ENCODE measurements around the gene SEH1L.

SEH1L gene

DNA sequence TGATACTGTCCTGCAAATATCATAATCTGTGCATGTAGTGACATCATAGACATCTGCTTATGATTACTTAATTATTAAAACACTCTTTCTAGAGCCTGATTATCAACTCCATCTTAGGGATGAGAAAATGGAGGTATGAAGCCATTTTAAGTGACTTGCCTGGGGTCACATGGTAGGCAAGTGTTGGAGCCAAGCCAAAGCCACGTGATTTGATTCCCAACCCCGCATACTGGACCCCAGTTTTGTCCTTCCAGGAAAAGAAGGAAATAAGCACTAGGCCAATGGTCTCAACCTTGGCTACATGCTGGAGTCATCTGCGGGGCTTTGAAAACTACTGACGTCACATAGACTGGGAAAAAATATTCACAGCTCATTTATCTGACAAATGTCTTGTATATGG, 19.6 kb upstream of the SEH1L start:
- Histone ChIP-seq H3K27me3 (ENCODE audit: control insufficient read depth, insufficient read depth, low read length) (no peaks in the 10 kb centered on the region), H3K4me1 (ENCODE audit: control insufficient read depth, insufficient read depth, low read length) (no peaks in the 10 kb centered on the region), H3K27ac (ENCODE audit: low read depth, low read length) (no peak overlapping the region), H3K36me3 (ENCODE audit: control insufficient read depth, insufficient read depth, low read length) (no peaks in the 10 kb centered on the region), H3K4me3 (ENCODE audit: low read length) (no peak overlapping the region), H3K9ac (ENCODE audit: low read length) (no peak overlapping the region)

DNA sequence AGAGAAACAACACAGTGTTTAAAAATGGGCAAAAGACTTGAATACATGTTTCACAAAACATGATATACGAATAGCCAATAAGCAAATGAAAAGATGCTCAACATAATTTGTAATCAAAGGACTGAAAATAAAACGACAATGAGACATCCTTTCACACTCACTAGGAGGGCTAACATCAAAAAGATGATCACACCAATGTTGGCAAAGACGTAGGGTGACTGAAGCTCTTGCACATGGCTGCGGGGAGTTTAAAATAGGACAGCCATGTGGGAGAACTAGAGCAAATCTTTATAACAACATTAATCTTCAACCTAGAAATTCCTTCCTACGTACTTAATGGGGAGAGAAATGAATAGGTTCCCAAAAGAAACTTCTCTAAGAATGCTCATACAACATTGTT, 19.2 kb upstream of the SEH1L start:
- H3K4me1 ChIP-seq (ENCODE audit: control insufficient read depth, insufficient read depth, low read length), result no peaks in the 10 kb centered on the region
- H3K27ac ChIP-seq (ENCODE audit: low read depth, low read length), result no peak overlapping the region
- no peaks in the 10 kb centered on the region for H3K27me3 ChIP-seq (ENCODE audit: control insufficient read depth, insufficient read depth, low read length)
- H3K4me3 ChIP-seq (ENCODE audit: low read length), result no peak overlapping the region
- H3K36me3 ChIP-seq (ENCODE audit: control insufficient read depth, insufficient read depth, low read length), result no peaks in the 10 kb centered on the region
- H3K9ac ChIP-seq (ENCODE audit: low read length), result no peak overlapping the region

- H3K36me3 ChIP-seq (ENCODE audit: control insufficient read depth, insufficient read depth, low read length), result no peaks in the 10 kb centered on the region
Measured at GRCh38 chr18:12929477-12930083, 18.2 kb upstream of the SEH1L start.

GRCh38 chr18:12930376-12930775, 17.4 kb upstream of the SEH1L start:
- no peak overlapping the region for H3K27ac ChIP-seq (ENCODE audit: low read depth, low read length)
- H3K9ac ChIP-seq (ENCODE audit: low read length), result no peak overlapping the region
- H3K4me3 ChIP-seq (ENCODE audit: low read length), result no peak overlapping the region
- H3K27me3 ChIP-seq (ENCODE audit: control insufficient read depth, insufficient read depth, low read length), result no peaks in the 10 kb centered on the region
- H3K36me3 ChIP-seq (ENCODE audit: control insufficient read depth, insufficient read depth, low read length), result no peaks in the 10 kb centered on the region
- H3K4me1 ChIP-seq (ENCODE audit: control insufficient read depth, insufficient read depth, low read length), result no peaks in the 10 kb centered on the region

More at GRCh38 chr18:12929477-12930083, 18.2 kb upstream of the SEH1L start:
- Histone ChIP-seq H3K27ac (ENCODE audit: low read depth, low read length) (no peak overlapping the region), H3K4me1 (ENCODE audit: control insufficient read depth, insufficient read depth, low read length) (no peaks in the 10 kb centered on the region), H3K4me3 (ENCODE audit: low read length) (no peak overlapping the region), H3K9ac (ENCODE audit: low read length) (no peak overlapping the region), H3K27me3 (ENCODE audit: control insufficient read depth, insufficient read depth, low read length) (no peaks in the 10 kb centered on the region)

DNA sequence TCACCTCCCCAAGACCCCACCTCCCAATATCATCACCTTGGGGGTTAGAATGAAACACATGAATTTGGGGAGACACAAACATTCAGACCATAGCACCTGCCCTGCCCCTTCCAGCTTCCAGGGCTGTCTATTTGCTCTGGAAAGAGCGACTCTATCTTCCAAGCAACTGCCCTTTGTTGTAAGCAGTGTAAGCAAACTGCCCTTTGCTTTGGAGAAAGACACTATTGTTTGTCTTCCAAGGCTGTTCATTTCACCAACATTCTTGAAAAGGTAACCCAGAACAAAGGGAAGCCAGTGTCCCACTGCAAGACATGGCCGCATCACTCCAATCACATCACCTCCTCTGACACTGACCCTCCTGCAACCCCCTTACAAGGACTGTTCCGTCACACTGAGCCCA, 16.9 kb upstream of the SEH1L start:
- no peaks in the 10 kb centered on the region for H3K27me3 ChIP-seq (ENCODE audit: control insufficient read depth, insufficient read depth, low read length)

DNA sequence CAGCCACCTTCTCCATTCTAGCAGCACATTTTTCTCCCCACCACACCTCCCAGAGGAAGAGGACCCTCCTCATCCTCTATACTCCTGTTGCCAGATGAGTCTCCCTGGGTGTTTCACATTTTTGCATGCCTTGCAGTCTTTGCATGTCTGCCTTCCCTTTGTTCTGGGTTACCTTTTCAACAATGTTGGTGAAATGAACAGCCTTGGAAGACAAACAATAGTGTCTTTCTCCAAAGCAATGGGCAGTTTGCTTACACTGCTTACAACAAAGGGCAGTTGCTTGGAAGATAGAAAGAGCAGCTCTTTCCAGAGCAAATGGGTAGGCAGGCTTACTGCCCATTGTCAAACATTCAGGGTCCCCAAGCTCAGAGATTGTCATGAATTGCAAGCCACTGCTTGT, 14.5 kb upstream of the SEH1L start:
- H3K36me3 ChIP-seq (ENCODE audit: control insufficient read depth, insufficient read depth, low read length), result no peaks in the 10 kb centered on the region
- no peaks in the 10 kb centered on the region for H3K27me3 ChIP-seq (ENCODE audit: control insufficient read depth, insufficient read depth, low read length)
- H3K27ac ChIP-seq (ENCODE audit: low read depth, low read length), result no peak overlapping the region

More for the DNA sequence above, 16.9 kb upstream of the SEH1L start:
- H3K27ac ChIP-seq (ENCODE audit: low read depth, low read length), result no peak overlapping the region
- H3K36me3 ChIP-seq (ENCODE audit: control insufficient read depth, insufficient read depth, low read length), result no peaks in the 10 kb centered on the region
- no peaks in the 10 kb centered on the region for H3K4me1 ChIP-seq (ENCODE audit: control insufficient read depth, insufficient read depth, low read length)
- no peak overlapping the region for H3K9ac ChIP-seq (ENCODE audit: low read length)
- H3K4me3 ChIP-seq (ENCODE audit: low read length), result no peak overlapping the region

GRCh38 chr18:12934454-12935071, 13.2 kb upstream of the SEH1L start:
- H3K4me3 ChIP-seq (ENCODE audit: low read length), result no peak overlapping the region
- no peaks in the 10 kb centered on the region for H3K4me1 ChIP-seq (ENCODE audit: control insufficient read depth, insufficient read depth, low read length)
- no peak overlapping the region for H3K9ac ChIP-seq (ENCODE audit: low read length)
- H3K27ac ChIP-seq (ENCODE audit: low read depth, low read length), result no peak overlapping the region
- H3K27me3 ChIP-seq (ENCODE audit: control insufficient read depth, insufficient read depth, low read length), result no peaks in the 10 kb centered on the region
- H3K36me3 ChIP-seq (ENCODE audit: control insufficient read depth, insufficient read depth, low read length), result no peaks in the 10 kb centered on the region

More for the DNA sequence above, 14.5 kb upstream of the SEH1L start:
- no peak overlapping the region for H3K4me3 ChIP-seq (ENCODE audit: low read length)
- no peak overlapping the region for H3K9ac ChIP-seq (ENCODE audit: low read length)
- H3K4me1 ChIP-seq (ENCODE audit: control insufficient read depth, insufficient read depth, low read length), result no peaks in the 10 kb centered on the region

DNA sequence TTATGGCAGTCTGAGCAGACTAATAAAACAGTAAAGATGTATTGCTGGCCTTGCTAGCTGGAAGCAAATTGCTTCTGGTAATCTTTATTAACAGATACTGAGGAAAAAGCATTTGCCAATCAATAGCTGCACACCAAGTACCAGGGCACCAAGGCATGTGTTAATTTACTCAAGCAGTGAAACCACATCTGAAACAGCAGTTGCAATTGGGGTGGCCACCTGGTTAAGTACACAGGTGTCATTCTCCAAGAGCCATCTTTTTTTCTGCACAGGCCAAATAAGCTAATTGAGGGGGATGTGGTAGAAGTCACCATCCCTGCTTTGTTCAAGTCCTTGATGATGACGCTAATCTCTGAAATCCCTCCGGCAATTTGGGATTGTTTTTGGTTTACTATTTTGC, 8.6 kb upstream of the SEH1L start:
- Histone ChIP-seq H3K27me3 (ENCODE audit: control insufficient read depth, insufficient read depth, low read length) (no peaks in the 10 kb centered on the region), H3K27ac (ENCODE audit: low read depth, low read length) (no peak overlapping the region), H3K36me3 (ENCODE audit: control insufficient read depth, insufficient read depth, low read length) (no peaks in the 10 kb centered on the region), H3K4me1 (ENCODE audit: control insufficient read depth, insufficient read depth, low read length) (no peaks in the 10 kb centered on the region), H3K9ac (ENCODE audit: low read length) (no peak overlapping the region), H3K4me3 (ENCODE audit: low read length) (no peak overlapping the region)

DNA sequence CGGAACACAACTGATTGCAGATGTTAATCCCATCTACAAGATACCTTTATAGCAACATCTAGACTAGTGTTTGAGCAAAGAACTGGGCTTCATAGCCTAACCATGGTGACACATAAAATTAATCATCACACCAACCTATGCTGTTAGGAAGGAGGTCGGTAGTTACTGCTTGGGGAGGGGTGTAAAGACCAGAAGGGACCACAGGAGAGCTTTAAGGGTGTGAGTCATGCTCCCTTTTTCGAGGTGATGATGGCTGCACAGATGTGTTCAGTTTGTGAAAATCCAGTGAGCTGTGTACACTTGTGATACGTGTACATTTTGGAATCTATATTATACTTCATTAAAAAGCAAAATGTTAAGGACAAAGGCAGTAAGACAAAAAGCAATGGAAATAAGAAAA, 4.6 kb upstream of the SEH1L start:
- Histone ChIP-seq H3K27ac (ENCODE audit: low read depth, low read length) (no peak overlapping the region), H3K4me1 (ENCODE audit: control insufficient read depth, insufficient read depth, low read length) (peaks cover 6% of the 10 kb centered on the region), H3K9ac (ENCODE audit: low read length) (no peak overlapping the region), H3K4me3 (ENCODE audit: low read length) (no peak overlapping the region), H3K36me3 (ENCODE audit: control insufficient read depth, insufficient read depth, low read length) (no peaks in the 10 kb centered on the region), H3K27me3 (ENCODE audit: control insufficient read depth, insufficient read depth, low read length) (no peaks in the 10 kb centered on the region)

DNA sequence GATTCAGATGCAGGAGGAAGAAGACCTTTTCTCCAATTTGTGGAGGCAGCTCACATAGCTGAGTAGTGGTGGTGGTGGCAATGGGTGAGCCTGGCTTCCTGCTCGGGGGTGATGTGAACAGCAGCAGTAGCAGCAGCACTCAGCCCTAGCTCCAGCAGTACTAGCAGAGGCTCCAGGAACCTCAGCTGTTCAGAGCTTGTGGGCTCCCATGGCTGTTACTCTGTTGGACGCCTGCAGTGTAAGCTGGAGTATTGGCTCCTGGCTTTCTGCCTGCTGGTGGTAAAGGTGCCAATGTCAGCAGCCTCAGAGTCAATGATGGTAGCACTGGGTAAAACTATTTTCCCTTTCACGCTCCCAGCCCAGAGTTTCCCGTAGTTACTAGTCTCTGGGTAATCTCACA, 3.1 kb upstream of the SEH1L start:
- no peak overlapping the region for H3K9ac ChIP-seq (ENCODE audit: low read length)
- H3K27me3 ChIP-seq (ENCODE audit: control insufficient read depth, insufficient read depth, low read length), result no peaks in the 10 kb centered on the region
- no peak overlapping the region for H3K4me3 ChIP-seq (ENCODE audit: low read length)
- H3K4me1 ChIP-seq (ENCODE audit: control insufficient read depth, insufficient read depth, low read length), result peaks cover 6% of the 10 kb centered on the region
- H3K36me3 ChIP-seq (ENCODE audit: control insufficient read depth, insufficient read depth, low read length), result no peaks in the 10 kb centered on the region
- no peak overlapping the region for H3K27ac ChIP-seq (ENCODE audit: low read depth, low read length)

DNA sequence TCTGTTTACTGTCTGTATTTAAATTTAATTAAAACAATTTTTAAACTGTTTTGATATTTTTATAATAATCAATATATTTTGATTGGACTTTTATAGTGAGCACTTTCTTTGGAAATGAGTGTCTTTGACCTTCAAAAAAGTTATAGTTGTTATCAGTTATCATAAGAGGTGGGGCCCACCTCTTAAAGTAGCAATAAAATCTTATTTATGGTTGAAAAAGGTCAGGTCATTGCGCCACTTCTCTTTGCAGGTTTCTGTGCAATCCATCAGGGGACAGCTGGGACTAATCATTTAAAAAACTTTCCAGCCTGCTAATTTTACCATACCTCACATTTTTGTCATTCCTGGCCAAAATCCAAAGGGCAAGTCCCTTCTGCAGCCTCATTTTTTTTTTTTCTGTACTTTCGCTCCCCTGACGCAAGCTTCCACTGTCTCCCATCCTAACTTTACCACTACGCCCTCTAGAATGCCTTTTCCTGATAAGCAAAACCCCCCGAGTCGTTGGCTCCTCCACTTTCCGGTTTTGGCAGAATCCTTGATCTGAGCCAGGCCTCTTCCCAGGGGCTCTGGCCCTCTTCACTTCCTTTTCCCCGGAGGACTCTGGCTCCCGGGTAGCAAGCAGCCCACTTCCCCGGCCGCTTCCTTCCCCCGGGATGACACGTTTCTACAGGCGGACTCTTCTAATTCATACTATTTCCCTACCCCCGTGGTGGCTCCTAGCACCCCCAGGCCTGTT, 1.1 kb upstream of the SEH1L start:
- peak overlapping the region; percentile 82 for H3K9ac ChIP-seq (ENCODE audit: low read length)
- H3K36me3 ChIP-seq (ENCODE audit: control insufficient read depth, insufficient read depth, low read length), result no peaks in the 10 kb centered on the region
- H3K4me1 ChIP-seq (ENCODE audit: control insufficient read depth, insufficient read depth, low read length), result peaks cover 6% of the 10 kb centered on the region
- peak overlapping the region; percentile 85 for H3K4me3 ChIP-seq (ENCODE audit: low read length)
- H3K27me3 ChIP-seq (ENCODE audit: control insufficient read depth, insufficient read depth, low read length), result no peaks in the 10 kb centered on the region
- peak overlapping the region; percentile 95 for H3K27ac ChIP-seq (ENCODE audit: low read depth, low read length)

DNA sequence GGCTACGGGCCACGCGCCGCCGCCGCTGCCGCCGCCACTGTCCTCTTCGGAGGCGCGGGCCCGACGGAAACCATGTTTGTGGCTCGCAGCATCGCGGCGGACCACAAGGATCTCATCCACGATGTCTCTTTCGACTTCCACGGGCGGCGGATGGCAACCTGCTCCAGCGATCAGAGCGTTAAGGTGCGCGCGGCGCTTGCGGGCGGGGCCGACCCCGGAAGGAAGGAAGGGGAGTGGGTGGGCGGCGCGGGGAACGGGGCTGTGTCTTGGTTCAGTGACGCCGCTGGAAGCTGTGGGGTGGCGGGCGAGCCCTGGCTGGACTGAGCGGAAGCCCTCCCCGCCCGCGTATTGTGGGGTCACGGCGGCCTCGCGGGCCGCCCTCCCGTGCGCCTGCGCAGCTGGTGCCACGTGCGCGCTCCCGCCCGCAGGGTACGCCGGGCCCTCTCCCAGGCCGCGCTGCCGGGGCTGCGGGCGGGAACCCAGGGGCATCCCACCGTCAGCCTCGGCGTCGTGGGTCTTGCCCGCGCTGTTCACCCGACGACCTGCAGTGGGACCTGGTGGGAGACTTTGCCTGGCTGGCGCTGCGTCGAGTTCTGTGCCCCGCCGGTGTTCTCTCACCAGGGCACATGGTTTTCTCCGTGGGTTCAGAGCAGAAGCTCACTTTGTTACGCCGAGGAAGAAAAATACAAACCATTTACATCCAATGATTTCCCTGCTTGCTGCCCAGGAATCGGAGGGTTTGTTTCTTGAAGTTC, 416 bp downstream of the SEH1L start:
- Histone ChIP-seq H3K4me3 (ENCODE audit: low read length) (peak overlapping the region; percentile 76), H3K4me1 (ENCODE audit: control insufficient read depth, insufficient read depth, low read length) (peaks cover 6% of the 10 kb centered on the region), H3K9ac (ENCODE audit: low read length) (peak overlapping the region; percentile 49), H3K36me3 (ENCODE audit: control insufficient read depth, insufficient read depth, low read length) (no peaks in the 10 kb centered on the region), H3K27ac (ENCODE audit: low read depth, low read length) (peak overlapping the region; percentile 98), H3K27me3 (ENCODE audit: control insufficient read depth, insufficient read depth, low read length) (no peaks in the 10 kb centered on the region)
